Activated gamma-delta T cell treated with anti-CD3 and anti-CD28 coated beads, Interleukin-2, amount 50 U/mL, for 16 hours (primary cell): ENCODE data around the gene FGF14.

Experiments
- DNase-seq: peaks from one replicate; pipeline ENCODE4 v3.0.0-alpha.2; 2020; ENCODE audit warnings: low read depth

FGF14 gene

GRCh38 chr13:102367836-102368235, 34.0 kb downstream of the FGF14 start:
- DNase-seq, result no peak

- no peak for DNase-seq
Observed at GRCh38 chr13:102361113-102361512, 40.7 kb downstream of the FGF14 start.

- no peak for DNase-seq
Observed at GRCh38 chr13:102359264-102359663, 42.6 kb downstream of the FGF14 start.

- no peak for DNase-seq
Observed at GRCh38 chr13:102355251-102355650, 46.6 kb downstream of the FGF14 start.

- DNase-seq, result no peak
Observed at GRCh38 chr13:102354011-102354410, 47.8 kb downstream of the FGF14 start.

- no peak for DNase-seq
Observed at GRCh38 chr13:102351521-102351920, 50.3 kb downstream of the FGF14 start.

GRCh38 chr13:102347490-102347889, 54.4 kb downstream of the FGF14 start:
- no peak for DNase-seq

- no peak for DNase-seq
Observed at GRCh38 chr13:102346769-102347168, 55.1 kb downstream of the FGF14 start.

GRCh38 chr13:102344410-102344809, 57.4 kb downstream of the FGF14 start:
- DNase-seq, result no peak

- no peak for DNase-seq
Observed at GRCh38 chr13:102333320-102334198, 68.3 kb downstream of the FGF14 start.

GRCh38 chr13:102328909-102329308, 72.9 kb downstream of the FGF14 start:
- DNase-seq, result no peak

GRCh38 chr13:102327119-102327617, 74.7 kb downstream of the FGF14 start:
- no peak for DNase-seq

- no peak for DNase-seq
Observed at GRCh38 chr13:102326381-102327118, 75.3 kb downstream of the FGF14 start.

- no peak for DNase-seq
Observed at GRCh38 chr13:102325321-102325720, 76.5 kb downstream of the FGF14 start.

- DNase-seq, result no peak
Observed at GRCh38 chr13:102323505-102323904, 78.3 kb downstream of the FGF14 start.

GRCh38 chr13:102323012-102323411, 78.8 kb downstream of the FGF14 start:
- DNase-seq, result no peak

- no peak for DNase-seq
Observed at GRCh38 chr13:102322211-102322610, 79.6 kb downstream of the FGF14 start.

- DNase-seq, result no peak
Observed at GRCh38 chr13:102318233-102318632, 83.6 kb downstream of the FGF14 start.

GRCh38 chr13:102317593-102317992, 84.3 kb downstream of the FGF14 start:
- DNase-seq, result no peak

GRCh38 chr13:102316732-102317131, 85.1 kb downstream of the FGF14 start:
- DNase-seq, result no peak

- no peak for DNase-seq
Observed at GRCh38 chr13:102312841-102313240, 89.0 kb downstream of the FGF14 start.

GRCh38 chr13:102311901-102312300, 89.9 kb downstream of the FGF14 start:
- no peak for DNase-seq

- no peak for DNase-seq
Observed at GRCh38 chr13:102311419-102311796, 90.4 kb downstream of the FGF14 start.
